ENCODE measurements around the gene DUSP12. TPM values are rescaled to one million over a fixed set of nuclear protein-coding genes. Genes with fewer than 3 reads are reported as not detected.

Gene DUSP12
- total RNA-seq, 1 experiment from 2014 or later: 29.4 TPM

GRCh38 chr1:161792740-161793139, 43.2 kb downstream of the DUSP12 start:
- Mint-ChIP-seq H3K36me3 (peaks cover 2% of the 10 kb centered on the region; the same call in 1 of the 2 replicates), H3K27ac (no peak overlapping the region), H3K9me3 (no peaks in the 10 kb centered on the region), H3K27me3 (ENCODE audit: low read depth) (no peaks in the 10 kb centered on the region), H3K4me1 (no peaks in the 10 kb centered on the region), H3K4me3 (no peak overlapping the region)
- ATAC-seq: peak; percentile 46; the same call in 1 of the 2 replicates
- TF ChIP-seq, protein P1, sequence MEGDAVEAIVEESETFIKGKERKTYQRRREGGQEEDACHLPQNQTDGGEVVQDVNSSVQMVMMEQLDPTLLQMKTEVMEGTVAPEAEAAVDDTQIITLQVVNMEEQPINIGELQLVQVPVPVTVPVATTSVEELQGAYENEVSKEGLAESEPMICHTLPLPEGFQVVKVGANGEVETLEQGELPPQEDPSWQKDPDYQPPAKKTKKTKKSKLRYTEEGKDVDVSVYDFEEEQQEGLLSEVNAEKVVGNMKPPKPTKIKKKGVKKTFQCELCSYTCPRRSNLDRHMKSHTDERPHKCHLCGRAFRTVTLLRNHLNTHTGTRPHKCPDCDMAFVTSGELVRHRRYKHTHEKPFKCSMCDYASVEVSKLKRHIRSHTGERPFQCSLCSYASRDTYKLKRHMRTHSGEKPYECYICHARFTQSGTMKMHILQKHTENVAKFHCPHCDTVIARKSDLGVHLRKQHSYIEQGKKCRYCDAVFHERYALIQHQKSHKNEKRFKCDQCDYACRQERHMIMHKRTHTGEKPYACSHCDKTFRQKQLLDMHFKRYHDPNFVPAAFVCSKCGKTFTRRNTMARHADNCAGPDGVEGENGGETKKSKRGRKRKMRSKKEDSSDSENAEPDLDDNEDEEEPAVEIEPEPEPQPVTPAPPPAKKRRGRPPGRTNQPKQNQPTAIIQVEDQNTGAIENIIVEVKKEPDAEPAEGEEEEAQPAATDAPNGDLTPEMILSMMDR (IDR thresholded peaks at IDR 0.05): peak; percentile 26; the same call in 1 of the 2 replicates
- TF ChIP-seq, protein P2, sequence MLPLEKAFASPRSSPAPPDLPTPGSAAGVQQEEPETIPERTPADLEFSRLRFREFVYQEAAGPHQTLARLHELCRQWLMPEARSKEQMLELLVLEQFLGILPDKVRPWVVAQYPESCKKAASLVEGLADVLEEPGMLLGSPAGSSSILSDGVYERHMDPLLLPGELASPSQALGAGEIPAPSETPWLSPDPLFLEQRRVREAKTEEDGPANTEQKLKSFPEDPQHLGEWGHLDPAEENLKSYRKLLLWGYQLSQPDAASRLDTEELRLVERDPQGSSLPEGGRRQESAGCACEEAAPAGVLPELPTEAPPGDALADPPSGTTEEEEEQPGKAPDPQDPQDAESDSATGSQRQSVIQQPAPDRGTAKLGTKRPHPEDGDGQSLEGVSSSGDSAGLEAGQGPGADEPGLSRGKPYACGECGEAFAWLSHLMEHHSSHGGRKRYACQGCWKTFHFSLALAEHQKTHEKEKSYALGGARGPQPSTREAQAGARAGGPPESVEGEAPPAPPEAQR (CRISPR knock-in tag; IDR thresholded peaks at IDR 0.05): no peak
- TF ChIP-seq HMGXB4 (CRISPR knock-in tag; IDR thresholded peaks at IDR 0.05) (no peak), SP1 (CRISPR knock-in tag; conservative IDR thresholded peaks at IDR 0.05) (no peak)
- CTCF ChIA-PET: interaction anchor here (0.5 to 3.5 kb wide), 30 partner anchors 8 to 812 kb away, joined by 3 to 144 read pairs (median 3); partner anchors contain the start of gene OLFML2B
- no peak for DNase-seq (ENCODE audit: low spot score)
- POLR2A ChIA-PET: interaction anchor here (1.0 kb wide), 1 partner anchor 9 kb away, joined by 4 read pairs; no protein-coding TSS in a partner anchor

- DNase-seq (ENCODE audit: low spot score): no peak
- H3K9me3 Mint-ChIP-seq: no peaks in the 10 kb centered on the region
- H3K4me3 Mint-ChIP-seq: no peak overlapping the region
- H3K27ac Mint-ChIP-seq: no peak overlapping the region
- ChIA-PET POLR2A (no interaction called here), CTCF (interaction anchor here (1.0 kb wide), 1 partner anchor 237 kb away, joined by 3 read pairs; no protein-coding TSS in a partner anchor)
- TF ChIP-seq, protein P3, sequence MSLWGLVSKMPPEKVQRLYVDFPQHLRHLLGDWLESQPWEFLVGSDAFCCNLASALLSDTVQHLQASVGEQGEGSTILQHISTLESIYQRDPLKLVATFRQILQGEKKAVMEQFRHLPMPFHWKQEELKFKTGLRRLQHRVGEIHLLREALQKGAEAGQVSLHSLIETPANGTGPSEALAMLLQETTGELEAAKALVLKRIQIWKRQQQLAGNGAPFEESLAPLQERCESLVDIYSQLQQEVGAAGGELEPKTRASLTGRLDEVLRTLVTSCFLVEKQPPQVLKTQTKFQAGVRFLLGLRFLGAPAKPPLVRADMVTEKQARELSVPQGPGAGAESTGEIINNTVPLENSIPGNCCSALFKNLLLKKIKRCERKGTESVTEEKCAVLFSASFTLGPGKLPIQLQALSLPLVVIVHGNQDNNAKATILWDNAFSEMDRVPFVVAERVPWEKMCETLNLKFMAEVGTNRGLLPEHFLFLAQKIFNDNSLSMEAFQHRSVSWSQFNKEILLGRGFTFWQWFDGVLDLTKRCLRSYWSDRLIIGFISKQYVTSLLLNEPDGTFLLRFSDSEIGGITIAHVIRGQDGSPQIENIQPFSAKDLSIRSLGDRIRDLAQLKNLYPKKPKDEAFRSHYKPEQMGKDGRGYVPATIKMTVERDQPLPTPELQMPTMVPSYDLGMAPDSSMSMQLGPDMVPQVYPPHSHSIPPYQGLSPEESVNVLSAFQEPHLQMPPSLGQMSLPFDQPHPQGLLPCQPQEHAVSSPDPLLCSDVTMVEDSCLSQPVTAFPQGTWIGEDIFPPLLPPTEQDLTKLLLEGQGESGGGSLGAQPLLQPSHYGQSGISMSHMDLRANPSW (CRISPR knock-in tag; conservative IDR thresholded peaks at IDR 0.05; ENCODE audit: low read depth): no peak
- TF ChIP-seq FOXP1 (CRISPR knock-in tag; IDR thresholded peaks at IDR 0.05; ENCODE audit: borderline replicate concordance) (no peak), MXD4 (CRISPR knock-in tag; IDR thresholded peaks at IDR 0.05; ENCODE audit: borderline replicate concordance) (no peak), ZNF219 (CRISPR knock-in tag; IDR thresholded peaks at IDR 0.05; ENCODE audit: borderline replicate concordance) (no peak), ATF6 (CRISPR knock-in tag; IDR thresholded peaks at IDR 0.05) (no peak), E2F4 (CRISPR knock-in tag; IDR thresholded peaks at IDR 0.05; ENCODE audit: borderline replicate concordance, low read depth) (no peak), ZNF416 (CRISPR knock-in tag; IDR thresholded peaks at IDR 0.05) (no peak)
- TF ChIP-seq, protein P4, sequence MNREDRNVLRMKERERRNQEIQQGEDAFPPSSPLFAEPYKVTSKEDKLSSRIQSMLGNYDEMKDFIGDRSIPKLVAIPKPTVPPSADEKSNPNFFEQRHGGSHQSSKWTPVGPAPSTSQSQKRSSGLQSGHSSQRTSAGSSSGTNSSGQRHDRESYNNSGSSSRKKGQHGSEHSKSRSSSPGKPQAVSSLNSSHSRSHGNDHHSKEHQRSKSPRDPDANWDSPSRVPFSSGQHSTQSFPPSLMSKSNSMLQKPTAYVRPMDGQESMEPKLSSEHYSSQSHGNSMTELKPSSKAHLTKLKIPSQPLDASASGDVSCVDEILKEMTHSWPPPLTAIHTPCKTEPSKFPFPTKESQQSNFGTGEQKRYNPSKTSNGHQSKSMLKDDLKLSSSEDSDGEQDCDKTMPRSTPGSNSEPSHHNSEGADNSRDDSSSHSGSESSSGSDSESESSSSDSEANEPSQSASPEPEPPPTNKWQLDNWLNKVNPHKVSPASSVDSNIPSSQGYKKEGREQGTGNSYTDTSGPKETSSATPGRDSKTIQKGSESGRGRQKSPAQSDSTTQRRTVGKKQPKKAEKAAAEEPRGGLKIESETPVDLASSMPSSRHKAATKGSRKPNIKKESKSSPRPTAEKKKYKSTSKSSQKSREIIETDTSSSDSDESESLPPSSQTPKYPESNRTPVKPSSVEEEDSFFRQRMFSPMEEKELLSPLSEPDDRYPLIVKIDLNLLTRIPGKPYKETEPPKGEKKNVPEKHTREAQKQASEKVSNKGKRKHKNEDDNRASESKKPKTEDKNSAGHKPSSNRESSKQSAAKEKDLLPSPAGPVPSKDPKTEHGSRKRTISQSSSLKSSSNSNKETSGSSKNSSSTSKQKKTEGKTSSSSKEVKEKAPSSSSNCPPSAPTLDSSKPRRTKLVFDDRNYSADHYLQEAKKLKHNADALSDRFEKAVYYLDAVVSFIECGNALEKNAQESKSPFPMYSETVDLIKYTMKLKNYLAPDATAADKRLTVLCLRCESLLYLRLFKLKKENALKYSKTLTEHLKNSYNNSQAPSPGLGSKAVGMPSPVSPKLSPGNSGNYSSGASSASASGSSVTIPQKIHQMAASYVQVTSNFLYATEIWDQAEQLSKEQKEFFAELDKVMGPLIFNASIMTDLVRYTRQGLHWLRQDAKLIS (CRISPR knock-in tag; IDR thresholded peaks at IDR 0.05; ENCODE audit: borderline replicate concordance): no peak
- H3K27me3 Mint-ChIP-seq (ENCODE audit: low read depth): no peaks in the 10 kb centered on the region
- H3K4me1 Mint-ChIP-seq: peaks cover 6% of the 10 kb centered on the region
- no peak for ATAC-seq
- no peaks in the 10 kb centered on the region for H3K36me3 Mint-ChIP-seq
These were observed 50.2 kb downstream of the DUSP12 start for GRCh38 chr1:161799792-161800191.
